HG03460 (cell line): ENCODE results near the gene IL15RA.
"Not testable (repeated sequence)": the region's sequence is repeated elsewhere in the genome, so short reads cannot be mapped to it uniquely, and the experiment has no call there.

ENCODE experiments used
- ATAC-seq: cut with Tn5 transposase; IDR thresholded peaks from one replicate; pipeline ENCODE4 v1.9.1; 2021; ENCODE audit not compliant: unreplicated experiment

IL15RA gene

GRCh38 chr10:5971315-5971832, 6.0 kb downstream of the IL15RA start:
- ATAC-seq: no peak

GRCh38 chr10:5970527-5970926, 6.8 kb downstream of the IL15RA start:
- ATAC-seq: no peak

GRCh38 chr10:5970066-5970465, 7.3 kb downstream of the IL15RA start:
- ATAC-seq: no peak

GRCh38 chr10:5968681-5969453, 8.5 kb downstream of the IL15RA start:
- ATAC-seq: no peak

GRCh38 chr10:5968037-5968680, 9.2 kb downstream of the IL15RA start:
- no peak for ATAC-seq

- no peak for ATAC-seq
These were observed 12.1 kb downstream of the IL15RA start for GRCh38 chr10:5965266-5965665.

- no peak for ATAC-seq
These were observed 12.6 kb downstream of the IL15RA start for GRCh38 chr10:5964736-5965135.

GRCh38 chr10:5963591-5963990, 13.8 kb downstream of the IL15RA start:
- no peak for ATAC-seq

- no peak for ATAC-seq
These were observed 14.3 kb downstream of the IL15RA start for GRCh38 chr10:5963071-5963470.

GRCh38 chr10:5962358-5962940, 14.9 kb downstream of the IL15RA start:
- ATAC-seq: not testable (repeated sequence)

- no peak for ATAC-seq
These were observed 15.8 kb downstream of the IL15RA start for GRCh38 chr10:5961405-5962100.

GRCh38 chr10:5960973-5961275, 16.4 kb downstream of the IL15RA start:
- not testable (repeated sequence) for ATAC-seq

GRCh38 chr10:5960070-5960972, 17.0 kb downstream of the IL15RA start:
- no peak for ATAC-seq

- ATAC-seq: no peak
These were observed 17.7 kb downstream of the IL15RA start for GRCh38 chr10:5959581-5960069.

- ATAC-seq: no peak
These were observed 18.2 kb downstream of the IL15RA start for GRCh38 chr10:5959142-5959541.

- no peak for ATAC-seq
These were observed 18.7 kb downstream of the IL15RA start for GRCh38 chr10:5958675-5959074.

- no peak for ATAC-seq
These were observed 19.3 kb downstream of the IL15RA start for GRCh38 chr10:5958077-5958476.

GRCh38 chr10:5956146-5956936, 21.0 kb downstream of the IL15RA start:
- no peak for ATAC-seq

- no peak for ATAC-seq
These were observed 23.7 kb downstream of the IL15RA start for GRCh38 chr10:5953676-5954075.
